ENCODE measurements around the gene TMEM198.

Gene TMEM198

GRCh38 chr2:219561179-219562048, 17.6 kb downstream of the TMEM198 start:
- H3K27me3 ChIP-seq (ENCODE audit: control insufficient read depth, low read length) = no peaks in the 10 kb centered on the region
- no peaks in the 10 kb centered on the region for H3K9me3 ChIP-seq (ENCODE audit: control insufficient read depth, insufficient read depth, low read length)
- TF ChIP-seq EZH2phosphoT487 (IDR thresholded peaks at IDR 0.05; ENCODE audit: borderline replicate concordance, low read length) = no peak
- no peak for TF ChIP-seq CTCF (IDR thresholded peaks at IDR 0.05; ENCODE audit: low read depth, low read length, poor library complexity, severe bottlenecking)
- no peaks in the 10 kb centered on the region for H3K36me3 ChIP-seq (ENCODE audit: control insufficient read depth, low read length)
- H3K27ac ChIP-seq (ENCODE audit: low read depth, low read length) = no peak overlapping the region
- H3K9me2 ChIP-seq (replicated peaks; ENCODE audit: control insufficient read depth, low read length) = no peaks in the 10 kb centered on the region
- H4K20me1 ChIP-seq (ENCODE audit: control insufficient read depth, insufficient read depth, low read depth, low read length) = no peaks in the 10 kb centered on the region
- no peaks in the 10 kb centered on the region for H3F3A ChIP-seq (ENCODE audit: control insufficient read depth, insufficient read depth)
- H3K79me2 ChIP-seq (ENCODE audit: control insufficient read depth, low read length) = no peaks in the 10 kb centered on the region
- no peak overlapping the region for H3K4me3 ChIP-seq (ENCODE audit: low read length)
- no peak overlapping the region for H3K4me2 ChIP-seq (ENCODE audit: low read length)
- no peaks in the 10 kb centered on the region for H3K4me1 ChIP-seq (ENCODE audit: control insufficient read depth, low read length)

DNA sequence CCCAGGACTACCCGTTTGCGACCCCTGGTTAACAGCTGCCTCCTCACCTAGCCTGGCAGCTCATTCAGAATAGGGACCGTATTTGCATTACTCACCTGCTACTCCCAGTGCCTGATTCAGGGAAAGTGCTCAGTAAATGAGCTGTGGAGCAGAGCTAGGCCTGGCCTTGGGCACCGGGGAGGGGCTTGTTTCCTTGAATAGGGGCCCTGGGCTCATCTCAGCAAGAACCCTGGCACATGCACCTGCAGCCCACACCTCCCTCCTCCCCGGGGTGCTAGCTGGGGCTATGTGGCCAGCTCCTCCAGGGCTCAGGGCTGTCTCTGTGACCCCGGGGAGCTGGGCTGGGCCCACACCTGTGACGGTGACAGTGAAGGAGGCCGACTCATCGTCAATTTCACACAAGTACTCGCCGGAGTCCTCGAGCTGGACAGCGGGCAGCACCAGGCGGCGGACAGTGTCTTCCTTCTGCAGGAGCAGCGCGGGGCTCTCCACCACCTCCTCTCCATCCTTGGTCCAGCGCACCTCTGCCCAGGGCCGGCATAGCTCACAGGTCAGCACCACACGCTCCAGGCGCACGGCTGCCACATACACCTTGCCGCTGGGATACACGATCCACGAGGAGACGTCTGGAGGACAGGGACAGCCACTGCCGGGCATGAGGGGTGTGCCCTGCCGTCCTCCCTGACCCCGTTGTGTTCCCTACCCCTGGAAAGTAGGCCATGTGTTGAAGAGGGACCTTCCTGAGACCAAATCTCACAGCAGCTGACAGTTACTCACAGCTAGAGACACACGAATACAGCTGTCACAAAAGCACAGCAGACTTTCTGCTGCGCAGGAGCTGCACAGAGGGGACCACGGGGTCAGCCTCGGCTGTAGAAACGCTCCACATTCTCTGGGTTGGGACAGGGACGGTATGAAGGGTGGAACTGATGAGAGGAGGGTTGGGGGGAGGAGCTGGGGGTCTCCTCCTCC, 18.5 kb downstream of the TMEM198 start:
- H4K20me1 ChIP-seq (ENCODE audit: control insufficient read depth, insufficient read depth, low read depth, low read length) = no peaks in the 10 kb centered on the region
- H3F3A ChIP-seq (ENCODE audit: control insufficient read depth, insufficient read depth) = no peaks in the 10 kb centered on the region
- H3K4me3 ChIP-seq (ENCODE audit: low read length) = no peak overlapping the region
- no peaks in the 10 kb centered on the region for H3K79me2 ChIP-seq (ENCODE audit: control insufficient read depth, low read length)
- no peak overlapping the region for H3K4me2 ChIP-seq (ENCODE audit: low read length)
- H3K27me3 ChIP-seq (ENCODE audit: control insufficient read depth, low read length) = no peaks in the 10 kb centered on the region
- no peaks in the 10 kb centered on the region for H3K9me3 ChIP-seq (ENCODE audit: control insufficient read depth, insufficient read depth, low read length)
- TF ChIP-seq EZH2phosphoT487 (IDR thresholded peaks at IDR 0.05; ENCODE audit: borderline replicate concordance, low read length) (no peak), CTCF (IDR thresholded peaks at IDR 0.05; ENCODE audit: low read depth, low read length, poor library complexity, severe bottlenecking) (no peak)
- H3K4me1 ChIP-seq (ENCODE audit: control insufficient read depth, low read length) = no peaks in the 10 kb centered on the region
- H3K27ac ChIP-seq (ENCODE audit: low read depth, low read length) = no peak overlapping the region
- H3K36me3 ChIP-seq (ENCODE audit: control insufficient read depth, low read length) = no peaks in the 10 kb centered on the region
- no peaks in the 10 kb centered on the region for H3K9me2 ChIP-seq (replicated peaks; ENCODE audit: control insufficient read depth, low read length)

GRCh38 chr2:219563271-219563928, 19.6 kb downstream of the TMEM198 start:
- H3K27me3 ChIP-seq (ENCODE audit: control insufficient read depth, low read length) = no peaks in the 10 kb centered on the region
- H3K4me2 ChIP-seq (ENCODE audit: low read length) = no peak overlapping the region
- no peak for TF ChIP-seq CTCF (IDR thresholded peaks at IDR 0.05; ENCODE audit: low read depth, low read length, poor library complexity, severe bottlenecking)
- no peak for TF ChIP-seq EZH2phosphoT487 (IDR thresholded peaks at IDR 0.05; ENCODE audit: borderline replicate concordance, low read length)
- H3F3A ChIP-seq (ENCODE audit: control insufficient read depth, insufficient read depth) = no peaks in the 10 kb centered on the region
- H3K9me3 ChIP-seq (ENCODE audit: control insufficient read depth, insufficient read depth, low read length) = no peaks in the 10 kb centered on the region
- no peak overlapping the region for H3K27ac ChIP-seq (ENCODE audit: low read depth, low read length)
- no peak overlapping the region for H3K4me3 ChIP-seq (ENCODE audit: low read length)
- no peaks in the 10 kb centered on the region for H3K79me2 ChIP-seq (ENCODE audit: control insufficient read depth, low read length)
- no peaks in the 10 kb centered on the region for H4K20me1 ChIP-seq (ENCODE audit: control insufficient read depth, insufficient read depth, low read depth, low read length)
- no peaks in the 10 kb centered on the region for H3K9me2 ChIP-seq (replicated peaks; ENCODE audit: control insufficient read depth, low read length)
- H3K4me1 ChIP-seq (ENCODE audit: control insufficient read depth, low read length) = no peaks in the 10 kb centered on the region
- H3K36me3 ChIP-seq (ENCODE audit: control insufficient read depth, low read length) = no peaks in the 10 kb centered on the region

All from DOHH2 (cell line).